GM18526 (cell line): Measurements from ENCODE around the gene CLEC5A.

ENCODE experiments used
- POLR2A ChIP-seq: IDR thresholded peaks from 3 replicates; pipeline ENCODE4 v1.6.1; 2011; ENCODE audit not compliant: insufficient read length; ENCODE audit errors: extremely low read depth

Gene CLEC5A

DNA sequence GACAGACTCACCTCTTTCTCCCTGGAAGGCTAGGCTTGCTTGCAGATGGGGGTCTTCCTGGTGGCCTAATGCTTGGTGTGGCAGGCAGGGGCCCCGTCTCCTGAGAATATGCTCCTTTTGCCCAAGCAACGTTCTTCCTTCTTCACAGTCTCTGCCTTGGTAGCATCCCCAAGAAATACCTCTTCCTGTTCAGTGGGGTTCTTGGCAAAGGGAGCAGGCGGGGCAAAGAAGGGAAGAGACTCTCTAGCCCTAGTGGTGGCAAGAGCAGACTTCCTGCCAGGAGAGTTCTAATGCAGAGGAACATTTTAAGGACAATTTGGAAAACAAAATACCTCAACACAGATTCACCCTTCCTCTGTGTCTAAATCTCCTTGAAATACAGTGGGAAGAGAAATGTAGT, at the start of gene CLEC5A:
CLEC5A (minus strand) TSS at position 179 of the 400 bp plus-strand sequence. CDS start 682 bp downstream, outside the sequence.
- no peak for TF ChIP-seq POLR2A

DNA sequence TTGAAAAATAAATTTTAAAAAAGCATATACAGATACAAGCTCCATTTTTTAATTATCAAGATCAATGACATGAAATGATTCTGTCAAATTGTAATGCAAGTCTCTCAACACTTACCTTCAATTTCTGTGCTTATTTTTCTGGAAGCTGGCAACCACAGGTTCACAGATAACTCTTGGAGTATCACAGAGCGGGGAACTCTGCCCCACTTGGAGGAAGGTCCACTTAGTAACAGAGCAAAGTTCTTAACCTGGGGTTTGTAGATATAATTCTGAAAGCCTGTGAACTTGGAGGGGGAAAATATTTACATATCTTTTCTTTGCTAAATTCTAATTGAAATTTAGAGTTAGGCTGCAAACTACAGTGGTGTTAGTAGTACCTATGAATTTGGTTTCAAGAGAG, 46.6 kb upstream of the CLEC5A start:
- TF ChIP-seq POLR2A: no peak

DNA sequence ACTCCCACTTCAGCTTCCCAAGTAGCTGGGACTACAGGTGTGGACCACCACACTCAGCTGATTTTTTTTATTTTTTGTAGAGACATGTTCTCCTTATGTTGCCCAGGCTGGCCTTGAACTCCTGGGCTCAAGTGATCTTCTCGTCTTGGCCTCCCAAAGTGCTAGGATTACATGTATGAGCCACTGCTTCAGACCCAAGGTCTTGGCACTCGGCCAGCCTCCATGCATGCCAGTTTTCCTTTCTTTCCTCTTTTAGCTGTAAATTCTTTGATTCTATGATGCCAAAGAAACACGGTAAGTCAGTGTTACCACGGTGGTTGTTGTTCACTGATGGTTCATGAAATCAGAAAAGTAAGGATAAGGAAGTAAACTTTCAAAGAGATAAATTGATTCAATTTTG, 45.9 kb upstream of the CLEC5A start:
- TF ChIP-seq POLR2A: no peak

DNA sequence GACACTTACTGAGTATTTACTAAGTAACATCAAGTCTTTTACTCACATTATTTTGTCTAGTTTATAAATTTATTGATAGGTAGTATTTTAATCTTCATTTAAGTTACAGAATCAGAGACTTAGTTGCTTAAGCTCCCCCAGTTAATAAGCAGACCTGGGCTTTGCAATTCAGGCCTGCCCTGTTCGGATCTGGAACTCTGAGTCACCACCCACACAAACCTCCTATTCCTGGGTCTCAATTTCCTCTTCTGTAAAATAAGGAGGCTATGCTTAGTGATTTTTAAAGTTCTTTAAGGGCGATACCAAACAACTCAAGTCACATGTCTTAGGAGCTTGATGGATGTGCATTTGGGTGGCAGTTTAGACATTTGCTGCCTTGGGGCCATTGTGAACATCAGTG, 45.4 kb upstream of the CLEC5A start:
- no peak for TF ChIP-seq POLR2A

DNA sequence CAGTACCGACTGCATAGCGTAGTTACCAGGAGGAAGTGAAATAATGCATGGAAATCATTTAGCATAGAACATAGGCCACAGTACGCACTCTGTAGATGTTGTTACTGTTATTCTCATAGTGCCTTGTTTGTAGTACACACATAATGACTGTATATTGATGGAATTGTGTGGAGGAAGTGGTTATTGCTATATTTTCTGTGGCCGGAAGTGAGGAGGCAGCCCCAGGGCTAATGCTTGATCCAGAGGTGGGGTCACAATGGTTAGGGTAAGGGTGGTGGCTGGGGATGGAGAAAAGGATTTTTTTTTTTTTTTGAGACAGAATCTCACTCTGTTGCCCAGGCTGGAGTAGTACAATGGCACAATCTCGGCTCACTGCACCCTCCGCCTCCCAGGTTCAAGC, 44.4 kb upstream of the CLEC5A start:
- no peak for TF ChIP-seq POLR2A

DNA sequence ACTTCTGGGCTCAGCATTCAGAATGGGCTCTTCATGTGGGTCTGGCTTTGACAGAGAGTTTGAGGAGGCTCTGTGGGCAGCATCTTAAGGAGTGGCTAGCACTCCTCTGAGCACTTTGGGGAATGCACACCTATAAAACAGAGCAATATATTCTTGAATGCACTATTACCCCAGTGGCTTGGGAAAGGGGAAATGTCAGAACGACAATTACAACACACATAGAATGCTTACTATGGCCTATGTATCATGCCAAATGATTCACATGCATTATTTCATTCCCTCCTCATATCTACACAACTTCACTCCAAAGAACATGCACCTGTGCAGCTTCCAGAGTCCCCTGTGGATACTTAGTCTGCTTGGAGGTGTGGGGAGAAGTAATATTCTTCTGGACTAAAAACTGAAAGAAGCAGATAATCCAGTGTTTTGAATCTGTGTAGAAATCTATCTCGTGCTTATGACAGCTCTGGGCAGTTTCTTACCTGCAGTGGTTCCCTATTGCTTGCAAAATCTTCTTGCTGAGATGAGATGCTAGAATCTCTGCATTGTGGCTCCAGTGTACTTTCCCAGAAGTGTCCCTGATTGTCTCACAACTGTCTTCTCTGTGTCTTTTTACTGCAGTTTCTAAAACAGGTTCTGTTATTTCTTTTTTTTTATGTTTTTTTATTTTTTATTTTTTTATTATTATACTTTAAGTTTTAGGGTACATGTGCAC, 43.4 kb upstream of the CLEC5A start:
- no peak for TF ChIP-seq POLR2A

DNA sequence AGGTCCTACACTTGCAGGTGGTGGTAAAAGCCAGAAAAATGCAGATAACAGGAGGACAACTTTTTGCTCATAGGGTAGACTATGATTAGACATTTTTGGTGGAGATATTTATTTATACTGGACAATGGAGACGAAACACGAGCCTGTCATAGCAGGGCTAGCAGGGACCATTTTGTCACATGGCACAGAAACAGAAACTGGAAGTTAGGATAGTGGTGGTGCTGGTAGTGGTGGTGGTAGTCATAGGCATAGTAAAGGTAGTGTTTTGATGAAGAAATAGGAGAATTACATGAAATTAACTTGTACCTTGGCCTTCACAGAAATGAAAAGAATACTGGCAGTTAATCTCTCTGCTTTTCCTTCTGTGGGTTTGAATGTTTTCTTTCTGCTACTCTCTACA, 40.1 kb upstream of the CLEC5A start:
- no peak for TF ChIP-seq POLR2A

DNA sequence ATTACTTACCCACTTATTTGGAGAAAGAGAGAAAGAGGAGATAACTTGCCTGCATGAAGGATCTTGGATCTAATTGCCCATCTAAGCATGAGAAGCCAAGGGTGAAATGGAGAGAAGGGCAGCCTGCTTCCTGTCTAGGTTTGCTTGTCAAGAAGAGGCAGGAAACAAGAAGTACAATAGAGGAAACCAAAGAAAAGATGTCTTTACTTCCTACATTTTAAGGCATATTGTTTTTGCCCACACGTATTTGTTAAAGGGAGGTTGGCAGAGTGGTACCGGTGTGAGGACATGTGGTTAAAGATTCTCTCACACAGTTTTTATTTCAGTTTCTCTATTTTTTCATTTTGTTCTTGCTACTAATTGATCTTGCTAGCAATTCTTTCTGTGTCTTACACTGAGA, 32.8 kb upstream of the CLEC5A start:
- TF ChIP-seq POLR2A: no peak

DNA sequence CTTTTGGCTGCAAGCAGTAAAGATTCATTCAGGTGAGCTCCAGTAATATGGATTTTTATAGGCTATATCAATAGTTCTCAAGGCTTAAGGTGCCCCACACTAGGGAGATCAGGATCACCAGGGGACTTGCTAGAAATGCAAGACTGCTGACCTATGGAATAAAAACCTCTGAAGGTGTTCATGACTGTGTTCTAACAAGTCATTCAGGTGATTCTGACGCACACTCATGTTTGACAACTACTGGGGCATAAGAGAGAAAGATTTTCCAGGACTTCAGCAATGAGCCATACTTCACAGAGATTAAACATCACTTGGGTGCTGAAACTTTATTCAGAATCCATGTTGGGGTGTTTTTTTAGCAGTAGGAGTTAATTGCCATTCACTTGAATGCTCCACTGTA, 31.6 kb upstream of the CLEC5A start:
- no peak for TF ChIP-seq POLR2A

DNA sequence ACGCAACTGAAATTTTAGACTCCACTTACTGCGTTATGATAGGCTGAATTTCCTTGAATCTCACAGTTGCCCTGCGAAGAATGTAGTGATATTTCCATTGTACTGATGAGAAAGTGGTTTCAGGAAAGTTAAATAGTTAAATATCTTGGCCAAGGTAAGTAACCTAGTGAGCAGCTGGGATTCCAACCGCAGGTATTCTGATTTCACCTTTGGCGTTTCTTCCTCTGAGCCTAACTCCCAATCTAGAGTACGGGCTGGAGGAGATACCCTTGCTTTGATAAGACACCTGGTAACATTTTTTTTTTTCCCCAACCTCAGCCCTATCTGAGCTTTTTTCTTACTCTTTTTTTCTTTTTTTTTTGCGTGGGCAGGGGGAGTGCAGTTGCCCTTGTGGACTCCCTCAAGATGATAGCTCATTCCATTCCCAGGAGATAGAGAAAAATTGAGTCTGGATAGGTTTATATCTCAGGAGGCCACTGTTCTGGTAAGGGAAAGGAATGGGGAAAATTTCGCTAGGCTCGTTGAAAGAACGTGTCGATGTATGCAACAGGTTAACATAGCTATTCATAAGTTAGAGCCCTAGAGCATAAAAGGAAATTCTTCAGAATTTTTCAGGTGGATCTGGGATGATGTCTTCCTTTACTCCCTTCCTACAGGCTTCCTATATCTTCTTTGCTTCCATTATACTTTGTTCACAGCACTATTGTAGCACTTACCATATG, 29.9 kb upstream of the CLEC5A start:
- no peak for TF ChIP-seq POLR2A

DNA sequence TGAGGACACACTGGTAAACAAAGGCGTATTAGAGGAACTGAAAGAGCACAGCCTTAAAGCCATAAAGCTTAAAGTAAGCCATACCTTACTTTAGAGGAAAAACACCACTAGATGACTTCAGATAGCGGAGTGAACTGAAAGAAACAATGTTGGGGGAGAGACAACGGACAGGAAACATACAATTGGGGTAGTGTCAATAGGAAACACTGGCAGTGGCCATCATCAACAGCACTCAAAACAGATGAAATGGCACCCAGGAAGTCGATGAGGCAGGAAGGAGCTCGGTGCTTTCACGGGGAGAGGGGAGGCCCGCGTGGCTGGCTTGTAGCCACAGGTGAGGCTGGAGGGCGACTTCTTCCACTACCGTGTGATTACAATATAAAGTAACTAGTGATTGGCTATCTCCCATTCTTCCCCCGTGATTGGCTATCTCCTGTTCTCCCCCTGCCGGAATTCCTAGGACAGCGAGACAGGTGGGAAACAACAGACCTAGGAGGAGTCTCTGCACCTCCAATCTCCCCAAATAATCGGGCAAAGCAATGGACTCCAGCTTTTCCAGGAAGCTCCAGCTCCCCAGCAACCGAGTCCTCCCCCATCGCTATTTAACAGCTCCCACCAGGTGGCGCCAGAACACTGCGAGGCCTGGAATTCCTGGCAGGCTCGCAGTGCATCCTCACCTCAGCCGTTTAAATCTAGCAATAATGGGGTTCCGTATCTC, 29.2 kb upstream of the CLEC5A start:
- TF ChIP-seq POLR2A: no peak

DNA sequence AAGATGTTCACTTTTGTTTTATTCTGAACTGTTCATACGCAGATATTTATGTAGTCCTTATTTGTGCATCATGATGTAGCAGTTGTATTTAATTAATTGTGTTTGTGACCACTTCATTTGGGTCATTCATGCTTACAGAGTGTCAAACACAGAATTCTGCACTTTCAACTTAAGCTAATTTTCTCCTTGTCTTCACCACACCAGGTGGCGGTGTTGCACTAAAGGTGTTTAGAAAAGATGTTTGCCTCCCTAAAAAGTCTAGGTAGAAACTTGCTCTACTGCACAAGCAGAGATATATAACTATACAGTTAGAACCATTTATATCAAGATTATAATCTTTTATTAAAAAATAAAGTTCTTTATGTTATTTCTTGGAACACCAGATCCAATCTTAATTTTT, 28.1 kb upstream of the CLEC5A start:
- TF ChIP-seq POLR2A: no peak

DNA sequence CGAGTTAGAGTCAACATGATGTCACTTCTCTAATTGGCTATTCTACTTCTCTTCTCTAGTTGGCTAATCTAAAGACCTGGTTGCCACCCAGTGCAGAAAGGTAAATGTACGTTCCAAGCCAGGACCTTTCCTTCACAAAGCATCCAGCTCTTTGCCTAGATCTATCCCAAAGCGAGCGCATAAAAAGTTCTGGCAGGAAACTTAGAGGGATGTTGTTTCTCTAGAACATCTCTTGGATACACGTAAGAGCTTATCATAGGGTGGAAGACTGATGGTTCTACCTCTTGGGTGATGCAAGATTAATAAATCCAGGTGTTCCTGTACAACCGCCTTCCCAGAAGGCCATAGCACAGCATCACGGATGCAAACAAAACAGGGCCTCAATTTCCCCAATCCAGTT, 26.9 kb upstream of the CLEC5A start, which contains the start of gene TAS2R38:
TAS2R38 (minus strand) TSS at position 101 of the 400 bp plus-strand sequence; CDS start at position 17, 84 bp downstream.
- no peak for TF ChIP-seq POLR2A

DNA sequence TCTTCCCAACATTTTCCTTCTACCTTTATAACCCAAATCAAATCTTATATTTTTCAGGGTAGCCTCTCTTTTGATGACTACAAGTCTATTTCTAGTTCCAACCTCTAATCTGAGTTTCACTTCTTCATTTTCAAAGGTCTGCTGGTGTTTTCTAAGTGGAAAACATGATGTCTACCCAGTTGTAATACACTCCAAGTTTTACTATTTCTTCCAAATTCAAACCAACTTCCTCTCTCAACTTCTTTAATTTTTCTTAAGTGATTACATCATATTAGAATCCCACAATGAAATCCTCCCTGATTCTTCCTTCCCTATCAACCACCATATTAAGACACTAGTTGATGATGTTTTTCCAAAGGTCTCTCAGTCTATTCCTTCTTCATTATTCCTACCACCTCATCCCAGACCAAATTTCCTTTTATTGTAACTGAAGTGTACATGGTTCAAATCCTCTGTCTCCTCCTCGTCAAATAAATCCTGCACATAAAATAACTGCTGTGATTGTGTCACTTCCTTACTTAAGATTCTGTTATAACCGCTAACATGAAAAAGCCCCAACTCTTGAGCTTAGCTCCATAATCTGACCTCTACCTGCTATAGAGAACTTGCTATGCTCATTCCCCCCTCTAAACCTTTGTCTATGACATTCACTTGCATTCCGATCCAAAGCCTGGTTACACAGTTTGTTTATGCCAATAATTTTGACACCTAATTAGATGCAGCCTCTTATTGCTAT, 14.1 kb upstream of the CLEC5A start:
- TF ChIP-seq POLR2A: no peak

DNA sequence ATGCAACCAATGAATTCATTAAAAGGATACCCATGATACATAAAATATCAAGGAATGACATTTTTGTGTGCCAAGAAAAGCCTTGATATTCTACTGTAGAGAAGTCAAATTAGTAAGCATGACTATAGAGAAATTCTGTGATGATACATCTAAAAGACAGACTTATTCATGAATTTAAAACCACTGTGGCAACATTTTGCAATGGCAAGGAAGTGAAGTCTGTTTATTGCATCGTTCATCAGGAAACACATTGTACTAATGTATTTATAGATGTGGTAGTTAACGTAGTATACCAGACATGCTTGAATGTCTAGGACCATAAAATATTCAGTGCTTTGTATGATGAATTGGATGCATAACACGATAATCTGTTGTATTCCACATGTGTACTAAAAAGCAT, 9.3 kb upstream of the CLEC5A start:
- no peak for TF ChIP-seq POLR2A
